Measurements from ENCODE around the gene KRT6C.

The KRT6C gene

DNA sequence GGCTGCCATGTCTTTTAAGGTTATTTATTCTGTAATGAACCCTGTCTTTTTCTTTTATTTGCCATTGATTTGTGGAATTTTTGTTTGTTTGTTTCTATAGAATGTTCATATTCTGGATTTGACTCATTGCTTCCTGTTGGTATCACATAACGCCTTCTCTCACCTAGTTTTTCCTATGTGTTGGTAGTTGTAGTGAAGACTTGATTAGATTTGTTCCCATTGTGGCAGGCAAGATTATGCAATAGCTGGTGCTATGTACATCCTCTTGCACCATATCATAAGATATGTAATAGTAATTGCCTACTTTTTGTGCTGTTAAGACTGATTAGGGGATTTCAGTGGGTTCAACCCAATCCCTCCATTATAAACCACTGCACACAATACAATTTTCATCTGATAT, 17.8 kb downstream of the KRT6C start:
- no peak for ATAC-seq
- no peak for TF ChIP-seq TCF4 (CRISPR knock-in tag; IDR thresholded peaks at IDR 0.05; ENCODE audit: borderline replicate concordance)
- TF ChIP-seq ARNTL (CRISPR knock-in tag; IDR thresholded peaks at IDR 0.05; ENCODE audit: borderline replicate concordance, low read depth) = no peak
- TF ChIP-seq, protein P1, sequence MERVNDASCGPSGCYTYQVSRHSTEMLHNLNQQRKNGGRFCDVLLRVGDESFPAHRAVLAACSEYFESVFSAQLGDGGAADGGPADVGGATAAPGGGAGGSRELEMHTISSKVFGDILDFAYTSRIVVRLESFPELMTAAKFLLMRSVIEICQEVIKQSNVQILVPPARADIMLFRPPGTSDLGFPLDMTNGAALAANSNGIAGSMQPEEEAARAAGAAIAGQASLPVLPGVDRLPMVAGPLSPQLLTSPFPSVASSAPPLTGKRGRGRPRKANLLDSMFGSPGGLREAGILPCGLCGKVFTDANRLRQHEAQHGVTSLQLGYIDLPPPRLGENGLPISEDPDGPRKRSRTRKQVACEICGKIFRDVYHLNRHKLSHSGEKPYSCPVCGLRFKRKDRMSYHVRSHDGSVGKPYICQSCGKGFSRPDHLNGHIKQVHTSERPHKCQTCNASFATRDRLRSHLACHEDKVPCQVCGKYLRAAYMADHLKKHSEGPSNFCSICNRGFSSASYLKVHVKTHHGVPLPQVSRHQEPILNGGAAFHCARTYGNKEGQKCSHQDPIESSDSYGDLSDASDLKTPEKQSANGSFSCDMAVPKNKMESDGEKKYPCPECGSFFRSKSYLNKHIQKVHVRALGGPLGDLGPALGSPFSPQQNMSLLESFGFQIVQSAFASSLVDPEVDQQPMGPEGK (CRISPR knock-in tag; IDR thresholded peaks at IDR 0.05; ENCODE audit: borderline replicate concordance) = no peak
- no peak for TF ChIP-seq BACH2 (CRISPR knock-in tag; IDR thresholded peaks at IDR 0.05; ENCODE audit: borderline replicate concordance)
- no peak for TF ChIP-seq OSR1 (CRISPR knock-in tag; IDR thresholded peaks at IDR 0.05)
- TF ChIP-seq, protein P2, sequence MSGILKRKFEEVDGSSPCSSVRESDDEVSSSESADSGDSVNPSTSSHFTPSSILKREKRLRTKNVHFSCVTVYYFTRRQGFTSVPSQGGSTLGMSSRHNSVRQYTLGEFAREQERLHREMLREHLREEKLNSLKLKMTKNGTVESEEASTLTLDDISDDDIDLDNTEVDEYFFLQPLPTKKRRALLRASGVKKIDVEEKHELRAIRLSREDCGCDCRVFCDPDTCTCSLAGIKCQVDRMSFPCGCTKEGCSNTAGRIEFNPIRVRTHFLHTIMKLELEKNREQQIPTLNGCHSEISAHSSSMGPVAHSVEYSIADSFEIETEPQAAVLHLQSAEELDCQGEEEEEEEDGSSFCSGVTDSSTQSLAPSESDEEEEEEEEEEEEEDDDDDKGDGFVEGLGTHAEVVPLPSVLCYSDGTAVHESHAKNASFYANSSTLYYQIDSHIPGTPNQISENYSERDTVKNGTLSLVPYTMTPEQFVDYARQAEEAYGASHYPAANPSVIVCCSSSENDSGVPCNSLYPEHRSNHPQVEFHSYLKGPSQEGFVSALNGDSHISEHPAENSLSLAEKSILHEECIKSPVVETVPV (CRISPR knock-in tag; IDR thresholded peaks at IDR 0.05) = no peak
- TF ChIP-seq ESRRG (CRISPR knock-in tag; IDR thresholded peaks at IDR 0.05) = no peak
- TF ChIP-seq, protein P3, sequence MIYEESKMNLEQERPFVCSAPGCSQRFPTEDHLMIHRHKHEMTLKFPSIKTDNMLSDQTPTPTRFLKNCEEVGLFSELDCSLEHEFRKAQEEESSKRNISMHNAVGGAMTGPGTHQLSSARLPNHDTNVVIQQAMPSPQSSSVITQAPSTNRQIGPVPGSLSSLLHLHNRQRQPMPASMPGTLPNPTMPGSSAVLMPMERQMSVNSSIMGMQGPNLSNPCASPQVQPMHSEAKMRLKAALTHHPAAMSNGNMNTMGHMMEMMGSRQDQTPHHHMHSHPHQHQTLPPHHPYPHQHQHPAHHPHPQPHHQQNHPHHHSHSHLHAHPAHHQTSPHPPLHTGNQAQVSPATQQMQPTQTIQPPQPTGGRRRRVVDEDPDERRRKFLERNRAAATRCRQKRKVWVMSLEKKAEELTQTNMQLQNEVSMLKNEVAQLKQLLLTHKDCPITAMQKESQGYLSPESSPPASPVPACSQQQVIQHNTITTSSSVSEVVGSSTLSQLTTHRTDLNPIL (CRISPR knock-in tag; IDR thresholded peaks at IDR 0.05; ENCODE audit: low read depth) = no peak
- no peak for TF ChIP-seq ZFP30 (CRISPR knock-in tag; IDR thresholded peaks at IDR 0.05)
- TF ChIP-seq TSHZ2 (CRISPR knock-in tag; IDR thresholded peaks at IDR 0.05) = no peak
- TF ChIP-seq ZC3H10 (CRISPR knock-in tag; IDR thresholded peaks at IDR 0.05) = no peak
- TF ChIP-seq ZNF8 (CRISPR knock-in tag; IDR thresholded peaks at IDR 0.05) = no peak

DNA sequence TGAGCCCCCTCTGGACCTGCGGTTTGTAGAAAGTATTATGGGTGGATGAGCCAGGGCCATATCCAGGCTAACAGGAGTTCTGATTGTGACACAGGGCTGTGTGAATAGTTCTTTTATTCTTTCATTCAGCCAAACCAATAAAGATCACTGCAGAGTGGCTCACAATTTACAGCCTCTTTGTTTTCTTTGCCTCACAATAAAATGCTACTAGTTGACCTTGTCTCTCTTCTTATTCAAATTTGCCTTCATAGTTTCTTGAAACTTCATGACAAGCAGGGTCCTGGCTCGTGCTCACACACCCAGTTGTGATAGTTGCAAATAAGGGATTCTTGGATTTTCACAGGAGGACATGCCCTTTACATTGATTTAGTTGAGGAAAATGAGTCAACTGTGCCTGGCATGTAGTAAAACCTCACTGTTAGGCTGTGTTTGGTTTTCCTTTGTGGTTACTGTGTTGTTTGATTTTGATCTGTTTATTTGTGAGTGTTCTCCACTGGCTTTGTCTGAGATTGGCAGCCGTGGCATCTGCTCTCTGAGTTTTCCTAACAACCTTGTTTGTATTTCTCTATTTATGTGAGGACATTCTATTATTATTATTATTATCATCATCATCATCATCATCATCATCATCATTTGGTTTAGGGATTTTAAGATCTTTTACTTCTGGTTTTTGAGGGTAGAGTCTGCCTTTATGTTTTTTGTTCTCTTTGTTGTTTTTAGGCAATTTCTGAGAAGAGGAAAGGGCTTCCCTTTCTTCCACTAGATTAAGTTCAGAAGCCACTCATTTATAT, 19.0 kb downstream of the KRT6C start:
- TF ChIP-seq ZNF70 (CRISPR knock-in tag; IDR thresholded peaks at IDR 0.05) (no peak), TCF4 (CRISPR knock-in tag; IDR thresholded peaks at IDR 0.05; ENCODE audit: borderline replicate concordance) (no peak), GLIS3 (CRISPR knock-in tag; IDR thresholded peaks at IDR 0.05) (no peak), TSHZ2 (CRISPR knock-in tag; IDR thresholded peaks at IDR 0.05) (no peak), ESRRG (CRISPR knock-in tag; IDR thresholded peaks at IDR 0.05) (no peak), PPARA (CRISPR knock-in tag; IDR thresholded peaks at IDR 0.05; ENCODE audit: borderline replicate concordance) (no peak), ZC3H10 (CRISPR knock-in tag; IDR thresholded peaks at IDR 0.05) (no peak), OSR1 (CRISPR knock-in tag; IDR thresholded peaks at IDR 0.05) (no peak)
- TF ChIP-seq, protein P3 (CRISPR knock-in tag; IDR thresholded peaks at IDR 0.05; ENCODE audit: low read depth) = no peak
- ATAC-seq = no peak

DNA sequence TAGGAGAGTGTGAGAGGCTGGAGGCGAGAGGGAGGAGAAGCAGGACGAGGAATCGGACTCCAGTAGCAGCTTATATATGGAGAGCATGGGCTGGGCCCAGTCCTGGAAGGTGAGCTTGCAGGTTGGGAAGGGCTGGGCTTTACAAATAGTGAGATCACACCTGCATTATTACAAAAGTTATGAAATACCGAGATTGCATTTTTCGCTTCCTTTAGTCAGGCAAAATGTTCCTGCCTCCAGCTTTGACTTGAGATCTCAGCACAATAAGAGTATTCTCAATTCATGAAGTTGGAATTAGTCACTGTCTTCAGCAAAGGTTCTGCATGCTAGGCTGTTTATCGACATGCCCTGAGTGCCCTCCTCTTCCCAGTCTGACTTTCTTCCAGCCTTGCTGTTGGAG, 21.5 kb downstream of the KRT6C start, which contains the start of gene KRT6B:
Gene KRT6B (minus strand): TSS at position 46 of the 400 bp plus-strand sequence. CDS start 68 bp downstream, outside the sequence.
- no peak for ATAC-seq
- TF ChIP-seq TSHZ2 (CRISPR knock-in tag; IDR thresholded peaks at IDR 0.05) (no peak), CSDC2 (CRISPR knock-in tag; IDR thresholded peaks at IDR 0.05) (no peak), OSR1 (CRISPR knock-in tag; IDR thresholded peaks at IDR 0.05) (no peak), ZNF565 (CRISPR knock-in tag; conservative IDR thresholded peaks at IDR 0.05; ENCODE audit: low read depth) (no peak), POU6F1 (CRISPR knock-in tag; IDR thresholded peaks at IDR 0.05; ENCODE audit: borderline replicate concordance, low read depth) (no peak), RARB (CRISPR knock-in tag; IDR thresholded peaks at IDR 0.05) (no peak), TOX (CRISPR knock-in tag; IDR thresholded peaks at IDR 0.05; ENCODE audit: borderline replicate concordance) (no peak)
